IMR-90 (cell line): ENCODE results near the gene RAB14. TPM values are rescaled to one million over a fixed set of nuclear protein-coding genes. Genes with fewer than 3 reads are reported as not detected.
A peak's percentile ranks its signal among the peaks of the same experiment; 100 is the strongest.

ENCODE experiments used
- ATAC-seq: fragments of 200-7000 bp; cut with Tn5 transposase; 2 replicates; pipeline ENCODE4 v1.9.1; 2020; ENCODE audit warnings: low read depth, mild to moderate bottlenecking, moderate library complexity
- BruUV-seq: library from RNA; stranded (reverse); fragments of 400-500 nt; replicated peaks from 2 replicates; lab custom pipeline; 2021; lab: Mats Ljungman, UMichigan
- CTCF ChIA-PET: fragments of 300-600 bp; formaldehyde crosslinking; extraction: SDS; loops from one replicate; lab custom pipeline; 2021; ENCODE audit warnings: antibody characterized with exemption; lab: Yijun Ruan, JAX
- POLR2A ChIA-PET: fragments of 300-600 bp; sonication (Branson Sonifier 250); formaldehyde crosslinking; loops from one replicate; lab custom pipeline; 2022; ENCODE audit warnings: antibody characterized with exemption; ENCODE audit not compliant: unreplicated experiment; lab: Charles Lee
- DNase-seq: peaks from one replicate; pipeline ENCODE4 v3.0.0; 2013
- H2AFZ ChIP-seq: replicated peaks from 2 replicates; pipeline ENCODE3; 2013; ENCODE audit warnings: low read length, mild to moderate bottlenecking; ENCODE audit not compliant: poor library complexity
- H2AK5ac ChIP-seq: 2 replicates; pipeline ENCODE4 v1.6.1; 2013; ENCODE audit warnings: low read depth, low read length, inconsistent platforms
- H2AK9ac ChIP-seq: replicated peaks from 2 replicates; pipeline ENCODE3; 2013; ENCODE audit warnings: mild to moderate bottlenecking, low read depth, low read length, moderate library complexity; ENCODE audit not compliant: poor library complexity
- H2BK120ac ChIP-seq: 2 replicates; pipeline ENCODE4 v1.6.1; 2013; ENCODE audit warnings: low read depth, low read length, inconsistent platforms
- H2BK15ac ChIP-seq: 3 replicates; pipeline ENCODE4 v1.6.1; 2013; ENCODE audit warnings: low read depth, low read length, inconsistent platforms
- H2BK20ac ChIP-seq: 2 replicates; pipeline ENCODE4 v1.6.1; 2013; ENCODE audit warnings: low read depth, mild to moderate bottlenecking, inconsistent platforms, low read length, moderate library complexity
- H2BK5ac ChIP-seq: 2 replicates; pipeline ENCODE4 v1.6.1; 2013; ENCODE audit warnings: mild to moderate bottlenecking, low read depth, low read length, inconsistent platforms; ENCODE audit not compliant: poor library complexity, severe bottlenecking
- H3K14ac ChIP-seq: replicated peaks from 2 replicates; pipeline ENCODE4 v1.6.1; 2013; ENCODE audit warnings: low read depth, low read length, inconsistent platforms
- H3K18ac ChIP-seq: 2 replicates; pipeline ENCODE4 v1.6.1; 2013; ENCODE audit warnings: low read depth, low read length, control low read depth
- H3K23ac ChIP-seq: 2 replicates; pipeline ENCODE4 v1.6.1; 2013; ENCODE audit warnings: low read depth, low read length, inconsistent platforms
- H3K27ac ChIP-seq: 2 replicates; pipeline ENCODE4 v1.5.1; 2013; ENCODE audit warnings: mild to moderate bottlenecking, control low read depth, low read length; ENCODE audit not compliant: insufficient read depth
- H3K27me3 ChIP-seq: 2 replicates; pipeline ENCODE4 v1.6.1; 2013; ENCODE audit warnings: low read length; ENCODE audit not compliant: control insufficient read depth, insufficient read depth
- H3K36me3 ChIP-seq: 2 replicates; pipeline ENCODE4 v1.6.1; 2013; ENCODE audit warnings: low read length, mixed read lengths; ENCODE audit not compliant: control insufficient read depth, insufficient read depth
- H3K4ac ChIP-seq: 2 replicates; pipeline ENCODE4 v1.6.1; 2013; ENCODE audit warnings: low read depth, low read length, inconsistent platforms
- H3K4me1 ChIP-seq: 2 replicates; pipeline ENCODE4 v1.6.1; 2013; ENCODE audit warnings: low read length, mixed read lengths; ENCODE audit not compliant: control insufficient read depth, insufficient read depth
- H3K4me2 ChIP-seq: 2 replicates; pipeline ENCODE4 v1.6.1; 2013; ENCODE audit warnings: low read depth, mild to moderate bottlenecking, control low read depth, low read length, moderate library complexity
- H3K4me3 ChIP-seq: 2 replicates; pipeline ENCODE4 v1.5.1; 2013; ENCODE audit warnings: low read depth, mild to moderate bottlenecking, control low read depth, low read length, moderate library complexity; ENCODE audit not compliant: insufficient read depth
- H3K56ac ChIP-seq: 2 replicates; pipeline ENCODE4 v1.6.1; 2013; ENCODE audit warnings: low read length, inconsistent platforms; ENCODE audit not compliant: insufficient read depth; ENCODE audit errors: extremely low read depth
- H3K79me1 ChIP-seq, 2 experiments: 2 replicates each; pipeline ENCODE4 v1.6.1; 2013; ENCODE audit warnings: low read length in 2 of 2, inconsistent platforms in 1 of 2, low read depth in 1 of 2
- H3K9ac ChIP-seq: 2 replicates; pipeline ENCODE4 v1.6.1; 2013; ENCODE audit warnings: low read depth, low read length, control low read depth
- H3K9me1 ChIP-seq: 2 replicates; pipeline ENCODE4 v1.6.1; 2013; ENCODE audit warnings: low read length, inconsistent platforms; ENCODE audit not compliant: insufficient read depth
- H3K9me3 ChIP-seq: 2 replicates; pipeline ENCODE4 v1.6.1; 2013; ENCODE audit warnings: low read length; ENCODE audit not compliant: control insufficient read depth, insufficient read depth
- H4K20me1 ChIP-seq: 2 replicates; pipeline ENCODE4 v1.6.1; 2013; ENCODE audit warnings: low read length, inconsistent platforms; ENCODE audit not compliant: insufficient read depth
- H4K5ac ChIP-seq: 2 replicates; pipeline ENCODE4 v1.6.1; 2013; ENCODE audit warnings: mild to moderate bottlenecking, low read depth, low read length, control low read depth
- H4K8ac ChIP-seq, 2 experiments: 2 replicates each; pipeline ENCODE4 v1.6.1; 2013; ENCODE audit warnings: low read depth in 2 of 2, low read length in 2 of 2, control low read depth in 1 of 2, inconsistent platforms in 1 of 2
- H4K91ac ChIP-seq: 2 replicates; pipeline ENCODE4 v1.6.1; 2013; ENCODE audit warnings: low read depth, low read length, inconsistent platforms; ENCODE audit not compliant: insufficient read depth
- BHLHE40 ChIP-seq: fragments of 150-350 bp; IDR thresholded peaks from 2 replicates; pipeline ENCODE4 v1.6.1; 2016; ENCODE audit warnings: mild to moderate bottlenecking, low read depth, low read length
- CHD1 ChIP-seq: IDR thresholded peaks from 2 replicates; pipeline ENCODE4 v1.6.1; 2012; ENCODE audit warnings: low read depth, low read length, improper control_type of control experiment
- MAZ ChIP-seq: IDR thresholded peaks from 2 replicates; pipeline ENCODE4 v1.6.1; 2012; ENCODE audit warnings: low read depth, mild to moderate bottlenecking, low read length, improper control_type of control experiment, moderate library complexity, borderline replicate concordance
- RCOR1 ChIP-seq: IDR thresholded peaks from 2 replicates; pipeline ENCODE4 v1.6.1; 2012; ENCODE audit warnings: mild to moderate bottlenecking, low read length, improper control_type of control experiment; ENCODE audit not compliant: insufficient replicate concordance
- SMC3 ChIP-seq: fragments of 150-350 bp; IDR thresholded peaks from 2 replicates; pipeline ENCODE4 v1.6.1; 2016; ENCODE audit warnings: low read depth, mild to moderate bottlenecking, antibody characterized with exemption, low read length, moderate library complexity
- WGBS, 2 experiments: methylation state at CpG; one replicate each; pipeline versions ENCODE4 v1.1.5 to v1.1.7; 2013; ENCODE audit warnings: missing lambda C conversion rate in 2 of 2; ENCODE audit not compliant: insufficient read length in 1 of 2; ENCODE audit errors: extremely low coverage in 2 of 2; 5-methylcytosine and 5-hydroxymethylcytosine counted together
- dilution Hi-C: fragments of 300-500 bp; cut with HindIII; formaldehyde crosslinking; loops from one replicate; pipeline ENCODE4 v1.14.3; 2018; ENCODE audit warnings: low sequenced_read_pairs; ENCODE audit not compliant: unreplicated experiment
- in situ Hi-C: fragments of 300-500 bp; cut with MboI; formaldehyde crosslinking; loops from 3 replicates; pipeline ENCODE4 v1.14.3; 2019; ENCODE audit warnings: low sequenced_read_pairs, inconsistent platforms, mixed read lengths
- intact Hi-C: fragments of 100-400 bp; cut with micrococcal nuclease; formaldehyde crosslinking; loops from 2 replicates; pipeline ENCODE4 v1.10.0; 2022
- polyA plus RNA-seq, 3 experiments: library from polyadenylated mRNA; depleted of rRNA; stranded (reverse); fragments of >200 nt; gene quantifications; 2 replicates each; pipeline ENCODE4 v1.2.3, GENCODE V29; 2012; ENCODE audit warnings: low replicate concordance in 1 of 3
- total RNA-seq: library from RNA; depleted of rRNA; stranded (reverse); fragments of >200 nt; gene quantifications from 2 replicates; pipeline ENCODE4 v1.2.3, GENCODE V29; 2012
- TF ChIP-seq, protein P1 (sequence below): fragments of 150-350 bp; IDR thresholded peaks from 2 replicates; pipeline ENCODE4 v1.6.1; 2017; ENCODE audit warnings: mild to moderate bottlenecking, antibody characterized with exemption, low read length, low read depth
- TF ChIP-seq, protein P2 (sequence below): fragments of 150-350 bp; IDR thresholded peaks from 2 replicates; pipeline ENCODE4 v1.6.1; 2016; ENCODE audit warnings: low read depth, mild to moderate bottlenecking, low read length, moderate library complexity, borderline replicate concordance
- TF ChIP-seq, protein P3 (sequence below): conservative IDR thresholded peaks from 2 replicates; pipeline ENCODE4 v1.5.1; 2012; ENCODE audit warnings: mild to moderate bottlenecking, low read depth, low read length, improper control_type of control experiment

Gene RAB14
- total and polyA plus RNA-seq, 2 of the 4 experiments (the other 2 are of a cell fraction): 20.1 to 29.3 TPM

DNA sequence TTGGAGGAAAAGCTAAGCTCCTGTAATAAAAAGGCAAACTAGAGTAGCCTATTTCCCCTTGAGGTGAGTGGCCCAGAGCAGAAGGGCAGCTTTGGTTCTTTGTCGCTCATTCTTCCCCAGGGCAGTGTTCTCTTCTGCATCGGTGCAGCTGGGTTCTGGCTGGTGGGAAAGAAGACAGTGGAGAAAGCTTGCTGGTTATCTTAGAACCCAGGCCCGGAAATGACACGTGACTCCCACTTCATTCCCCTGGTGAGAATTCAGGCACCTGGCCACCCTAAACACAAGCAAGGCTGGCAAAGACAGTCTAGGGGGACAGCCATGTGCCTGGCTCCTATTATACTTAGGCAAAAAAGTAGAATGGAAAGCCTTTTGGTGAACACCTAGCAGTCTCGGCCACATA, 33.8 kb upstream of the RAB14 start:
- peak overlapping the region; percentile 70 for H3K14ac ChIP-seq
- no peak overlapping the region for H2AFZ ChIP-seq
- peak overlapping the region in 1 of 2 experiments; percentile 99; a peak in 1 of 4 replicates for H4K8ac ChIP-seq
- H3K4me1 ChIP-seq: peaks cover 11% of the 10 kb centered on the region
- H3K56ac ChIP-seq: no peak overlapping the region
- H3K9ac ChIP-seq: no peak overlapping the region
- BruUV-seq: no TSS peak
- H3K23ac ChIP-seq: peak overlapping the region; percentile 31; the same call in 1 of the 2 replicates
- no peaks in the 10 kb centered on the region for H3K9me3 ChIP-seq
- peak overlapping the region; percentile 91; the same call in 1 of the 2 replicates for H2BK20ac ChIP-seq
- H2BK120ac ChIP-seq: peak overlapping the region; percentile 94
- H4K91ac ChIP-seq: peak overlapping the region; percentile 91; the same call in 1 of the 2 replicates
- H3K36me3 ChIP-seq: no peaks in the 10 kb centered on the region
- peak overlapping the region; percentile 69; the same call in 1 of the 2 replicates for H2AK5ac ChIP-seq
- peaks cover 19% of the 10 kb centered on the region for H3K9me1 ChIP-seq
- no peak overlapping the region for H3K4me3 ChIP-seq
- in situ Hi-C loops: no loop called here
- intact Hi-C loops: no loop called here
- ChIA-PET POLR2A (interaction anchor here (0.5 kb wide), 1 partner anchor 120 kb away, joined by 5 read pairs; no protein-coding TSS in a partner anchor), CTCF (interaction anchor here (0.9 to 2.5 kb wide), 4 partner anchors 18 to 84 kb away, joined by 3 to 8 read pairs (median 4); no protein-coding TSS in a partner anchor)
- no peak overlapping the region for H3K4me2 ChIP-seq
- H3K27me3 ChIP-seq: no peaks in the 10 kb centered on the region
- H3K18ac ChIP-seq: 0 out of 2 replicates have a peak overlapping the region, but pooled peaks have one; percentile 12
- peak overlapping the region; percentile 94 for H3K4ac ChIP-seq
- no CpG with 5 or more reads among the region's 5 CpGs for WGBS, 2 experiments
- no peaks in the 10 kb centered on the region for H4K20me1 ChIP-seq
- ATAC-seq: no peak
- no peak overlapping the region for H2AK9ac ChIP-seq
- TF ChIP-seq SMC3 (no peak), BHLHE40 (no peak), CHD1 (no peak), MAZ (no peak), RCOR1 (no peak)
- TF ChIP-seq, protein P1, sequence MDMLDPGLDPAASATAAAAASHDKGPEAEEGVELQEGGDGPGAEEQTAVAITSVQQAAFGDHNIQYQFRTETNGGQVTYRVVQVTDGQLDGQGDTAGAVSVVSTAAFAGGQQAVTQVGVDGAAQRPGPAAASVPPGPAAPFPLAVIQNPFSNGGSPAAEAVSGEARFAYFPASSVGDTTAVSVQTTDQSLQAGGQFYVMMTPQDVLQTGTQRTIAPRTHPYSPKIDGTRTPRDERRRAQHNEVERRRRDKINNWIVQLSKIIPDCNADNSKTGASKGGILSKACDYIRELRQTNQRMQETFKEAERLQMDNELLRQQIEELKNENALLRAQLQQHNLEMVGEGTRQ: no peak
- TF ChIP-seq, protein P2, sequence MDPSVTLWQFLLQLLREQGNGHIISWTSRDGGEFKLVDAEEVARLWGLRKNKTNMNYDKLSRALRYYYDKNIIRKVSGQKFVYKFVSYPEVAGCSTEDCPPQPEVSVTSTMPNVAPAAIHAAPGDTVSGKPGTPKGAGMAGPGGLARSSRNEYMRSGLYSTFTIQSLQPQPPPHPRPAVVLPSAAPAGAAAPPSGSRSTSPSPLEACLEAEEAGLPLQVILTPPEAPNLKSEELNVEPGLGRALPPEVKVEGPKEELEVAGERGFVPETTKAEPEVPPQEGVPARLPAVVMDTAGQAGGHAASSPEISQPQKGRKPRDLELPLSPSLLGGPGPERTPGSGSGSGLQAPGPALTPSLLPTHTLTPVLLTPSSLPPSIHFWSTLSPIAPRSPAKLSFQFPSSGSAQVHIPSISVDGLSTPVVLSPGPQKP: no peak
- TF ChIP-seq, protein P3, sequence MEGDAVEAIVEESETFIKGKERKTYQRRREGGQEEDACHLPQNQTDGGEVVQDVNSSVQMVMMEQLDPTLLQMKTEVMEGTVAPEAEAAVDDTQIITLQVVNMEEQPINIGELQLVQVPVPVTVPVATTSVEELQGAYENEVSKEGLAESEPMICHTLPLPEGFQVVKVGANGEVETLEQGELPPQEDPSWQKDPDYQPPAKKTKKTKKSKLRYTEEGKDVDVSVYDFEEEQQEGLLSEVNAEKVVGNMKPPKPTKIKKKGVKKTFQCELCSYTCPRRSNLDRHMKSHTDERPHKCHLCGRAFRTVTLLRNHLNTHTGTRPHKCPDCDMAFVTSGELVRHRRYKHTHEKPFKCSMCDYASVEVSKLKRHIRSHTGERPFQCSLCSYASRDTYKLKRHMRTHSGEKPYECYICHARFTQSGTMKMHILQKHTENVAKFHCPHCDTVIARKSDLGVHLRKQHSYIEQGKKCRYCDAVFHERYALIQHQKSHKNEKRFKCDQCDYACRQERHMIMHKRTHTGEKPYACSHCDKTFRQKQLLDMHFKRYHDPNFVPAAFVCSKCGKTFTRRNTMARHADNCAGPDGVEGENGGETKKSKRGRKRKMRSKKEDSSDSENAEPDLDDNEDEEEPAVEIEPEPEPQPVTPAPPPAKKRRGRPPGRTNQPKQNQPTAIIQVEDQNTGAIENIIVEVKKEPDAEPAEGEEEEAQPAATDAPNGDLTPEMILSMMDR: no peak
- peaks cover 0 to 5% of the 10 kb centered on the region in 2 experiments; a peak in 1 of 4 replicates for H3K79me1 ChIP-seq
- H4K5ac ChIP-seq: no peak overlapping the region
- DNase-seq: no peak
- H2BK5ac ChIP-seq: no peak overlapping the region
- H2BK15ac ChIP-seq: peak overlapping the region; percentile 57; the same call in 2 of the 3 replicates
- dilution Hi-C loops: no loop called here
- no peak overlapping the region for H3K27ac ChIP-seq
